HG03039 (cell line): ENCODE results near the gene CD74.
A peak's percentile ranks its signal among the peaks of the same experiment; 100 is the strongest.

ENCODE experiments used
- ATAC-seq: cut with Tn5 transposase; IDR thresholded peaks from one replicate; pipeline ENCODE4 v1.9.1; 2021; ENCODE audit warnings: mild to moderate bottlenecking, moderate library complexity; ENCODE audit not compliant: unreplicated experiment

Gene CD74

DNA sequence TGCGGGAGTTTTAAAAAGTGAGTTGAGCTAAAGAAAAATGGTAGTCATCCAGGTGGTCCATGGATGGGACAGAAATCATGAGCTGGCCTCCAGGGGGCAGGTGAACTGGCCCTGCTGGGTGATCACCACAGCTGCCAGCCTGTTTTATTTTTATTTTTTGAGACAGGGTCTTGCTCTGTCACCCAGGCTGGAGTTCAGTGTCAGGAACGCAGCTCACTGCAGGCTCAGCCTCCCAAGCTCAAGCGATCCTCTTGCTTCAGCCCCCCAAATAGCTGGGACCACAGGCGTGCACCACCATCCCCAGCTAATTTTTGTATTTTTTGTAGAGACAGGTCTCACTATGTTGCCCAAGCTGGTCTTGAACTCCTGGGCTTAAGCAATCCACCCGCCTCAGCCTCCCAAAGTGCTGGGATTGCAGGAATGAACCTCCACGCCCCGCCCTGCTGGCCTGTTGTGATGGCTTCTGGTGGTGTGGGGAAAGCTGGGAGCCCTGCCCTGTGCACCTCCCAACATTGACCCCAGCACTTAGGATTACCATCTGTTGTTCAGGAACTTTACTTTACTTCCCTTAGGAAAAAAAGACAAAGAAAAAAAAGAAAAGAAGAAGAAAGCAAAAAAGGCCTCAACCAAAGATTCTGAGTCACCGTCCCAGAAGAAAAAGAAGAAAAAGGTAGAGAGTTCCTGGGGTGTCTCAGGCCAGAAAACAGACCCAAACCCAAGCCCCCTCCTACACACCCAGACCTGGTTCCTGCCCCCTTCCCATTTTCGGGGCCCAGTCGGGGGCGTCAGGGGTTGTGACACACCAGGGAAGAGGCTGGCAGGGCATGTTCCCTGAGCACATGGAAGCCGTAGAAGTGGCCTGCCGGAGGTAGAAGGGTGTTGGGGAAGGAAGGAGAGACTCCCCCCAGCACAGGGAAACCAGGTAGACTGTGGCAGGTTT lies 14.7 kb downstream of the CD74 start:
- no peak for ATAC-seq

DNA sequence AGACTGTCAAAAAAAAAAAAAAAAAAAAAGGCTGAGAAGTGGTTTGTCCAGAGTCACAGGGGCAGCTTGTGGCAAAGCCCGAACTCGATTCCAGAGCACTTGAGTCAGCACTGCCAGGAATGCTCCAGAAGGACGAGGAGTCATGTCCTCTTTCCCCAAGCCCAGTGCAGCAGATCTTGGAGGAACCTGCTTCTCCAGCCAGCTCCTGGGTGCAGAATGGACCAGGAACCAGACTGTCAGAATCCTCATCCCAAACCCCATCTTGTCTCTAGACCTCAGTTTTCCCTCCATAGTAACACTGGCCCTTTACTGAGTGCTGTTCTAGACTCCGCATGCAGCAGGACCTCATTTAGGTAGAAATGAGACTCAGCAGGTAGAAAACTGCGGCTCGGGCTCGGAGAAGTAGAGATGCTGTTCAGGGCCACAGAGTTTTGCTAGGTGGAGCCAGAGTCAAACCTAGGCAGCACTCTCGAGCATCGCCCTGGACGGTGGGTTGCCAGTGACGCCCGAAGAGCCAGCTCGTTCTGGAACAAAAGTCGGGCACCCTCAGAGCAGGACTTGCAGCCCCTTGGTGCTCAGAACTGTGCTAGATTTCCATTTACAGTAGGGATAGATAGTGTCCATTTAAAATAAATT lies 15.4 kb downstream of the CD74 start:
- no peak for ATAC-seq

DNA sequence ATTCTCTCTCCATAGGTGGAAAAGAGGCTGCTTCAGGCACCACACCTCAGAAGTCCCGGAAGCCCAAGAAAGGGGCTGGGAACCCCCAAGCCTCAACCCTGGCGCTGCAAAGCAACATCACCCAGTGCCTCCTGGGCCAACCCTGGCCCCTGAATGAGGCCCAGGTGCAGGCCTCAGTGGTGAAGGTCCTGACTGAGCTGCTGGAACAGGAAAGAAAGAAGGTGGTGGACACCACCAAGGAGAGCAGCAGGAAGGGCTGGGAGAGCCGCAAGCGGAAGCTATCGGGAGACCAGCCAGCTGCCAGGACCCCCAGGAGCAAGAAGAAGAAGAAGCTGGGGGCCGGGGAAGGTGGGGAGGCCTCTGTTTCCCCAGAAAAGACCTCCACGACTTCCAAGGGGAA lies 16.4 kb downstream of the CD74 start:
- ATAC-seq: no peak

DNA sequence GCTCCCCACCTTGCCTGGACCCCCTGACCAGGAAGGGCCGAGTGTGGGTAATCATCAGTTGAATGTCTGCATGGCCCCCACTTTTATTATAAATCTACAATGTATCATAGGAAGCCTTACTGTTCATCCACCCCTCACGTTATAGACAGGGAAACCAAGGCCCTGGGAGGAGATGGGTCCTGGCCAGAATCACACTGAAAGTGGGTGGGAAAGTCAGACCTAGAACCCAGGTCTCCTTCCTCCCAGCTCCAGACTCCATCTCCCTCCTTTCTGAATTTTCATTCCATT lies 17.1 kb downstream of the CD74 start:
- no peak for ATAC-seq

DNA sequence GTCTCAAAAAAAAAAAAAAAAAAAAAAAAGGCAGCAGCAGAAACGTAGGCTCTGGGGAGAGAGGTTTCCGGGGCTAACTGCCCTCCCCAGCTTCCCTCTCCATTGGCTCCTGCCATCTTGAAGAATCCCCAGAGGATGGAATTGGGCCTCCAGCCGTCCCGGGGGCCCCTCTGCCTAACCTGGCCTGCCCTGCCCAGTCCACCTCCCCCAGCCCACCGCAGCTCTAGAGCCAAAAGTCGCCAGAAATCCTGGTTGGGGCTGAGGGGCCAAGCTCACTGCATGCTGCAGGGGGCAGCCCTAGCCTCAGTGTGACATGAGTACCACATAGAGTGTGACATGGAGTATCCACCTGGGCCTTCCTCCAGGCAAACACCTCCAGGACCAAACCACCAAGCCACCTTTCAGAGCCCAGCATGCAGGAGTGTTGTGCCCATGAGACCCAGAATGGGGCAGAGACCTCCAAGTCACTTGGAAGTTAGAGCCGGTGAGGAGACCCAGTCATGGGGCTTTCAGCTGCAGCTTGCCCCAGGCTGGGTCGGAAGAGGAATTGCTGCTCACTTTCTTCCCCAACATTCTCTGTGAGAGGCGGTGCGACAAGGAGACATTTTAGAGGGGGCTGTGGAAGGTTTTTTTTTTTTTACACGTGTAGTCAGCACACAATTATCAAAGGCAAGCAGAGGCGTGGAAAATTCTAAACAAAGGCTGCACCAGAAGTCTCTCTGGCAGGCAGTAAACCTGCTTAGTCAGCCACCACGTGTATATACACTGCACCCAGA lies 17.6 kb downstream of the CD74 start:
- ATAC-seq: no peak

DNA sequence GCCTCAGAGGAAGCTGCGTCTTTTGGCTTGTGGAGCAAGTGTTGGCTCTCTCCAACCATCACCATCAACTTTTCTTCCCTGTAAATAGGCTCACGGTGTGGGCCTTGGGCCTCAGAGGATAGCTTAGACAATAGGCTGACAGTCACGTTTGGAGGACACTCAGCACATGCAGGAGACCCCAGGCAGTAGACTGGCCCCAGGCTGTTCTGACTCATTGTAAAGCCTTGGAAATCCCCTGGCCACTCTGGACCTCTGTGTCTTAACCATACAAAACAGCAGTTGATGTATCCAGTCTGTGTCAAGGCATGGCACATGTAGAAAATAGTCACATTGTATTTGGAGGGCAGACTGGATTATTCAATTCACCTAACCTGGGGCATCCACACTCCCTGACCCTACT lies 18.6 kb downstream of the CD74 start:
- ATAC-seq: peak; percentile 44

DNA sequence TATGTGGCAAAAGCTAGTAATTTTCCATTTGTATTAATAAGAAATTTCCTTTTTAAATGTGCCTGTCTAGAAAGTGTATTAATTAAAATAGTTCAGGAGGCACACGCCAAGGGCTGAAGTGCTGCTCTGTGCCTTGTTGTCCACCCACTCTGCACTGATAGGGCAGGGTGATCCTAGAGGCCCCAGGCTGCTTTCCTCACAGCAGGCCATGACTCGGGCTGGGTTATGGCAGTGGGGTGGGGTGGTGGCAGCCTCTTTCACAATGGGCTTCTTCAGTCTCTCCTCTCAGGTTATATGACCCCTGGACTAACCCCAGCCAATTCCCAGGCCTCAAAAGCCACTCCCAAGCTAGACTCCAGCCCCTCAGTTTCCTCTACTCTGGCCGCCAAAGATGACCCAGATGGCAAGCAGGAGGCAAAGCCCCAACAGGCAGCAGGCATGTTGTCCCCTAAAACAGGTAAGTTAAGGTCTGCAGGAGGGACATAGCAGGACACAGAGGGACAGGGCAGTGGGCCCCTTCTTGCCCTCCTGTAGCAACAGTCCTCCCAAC lies 19.5 kb downstream of the CD74 start:
- ATAC-seq: no peak

DNA sequence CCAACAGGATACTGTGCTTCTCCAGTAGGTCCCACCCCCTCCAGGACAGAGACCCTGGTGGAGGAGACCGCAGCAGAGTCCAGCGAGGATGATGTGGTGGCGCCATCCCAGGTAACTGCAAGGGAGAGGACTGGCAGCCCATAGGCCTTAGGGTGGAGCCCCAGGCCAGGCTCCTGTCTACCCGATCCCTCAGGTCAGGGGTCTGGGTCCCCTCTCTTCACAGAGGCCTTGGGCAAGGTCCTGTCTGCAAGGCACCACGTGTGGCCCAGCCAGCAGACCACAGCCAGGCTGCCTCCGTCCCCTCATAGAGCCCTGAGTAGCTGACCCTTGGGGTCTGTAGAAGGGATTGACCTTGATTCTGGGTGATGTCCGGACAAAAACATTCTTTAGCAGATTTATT lies 20.0 kb downstream of the CD74 start:
- no peak for ATAC-seq

DNA sequence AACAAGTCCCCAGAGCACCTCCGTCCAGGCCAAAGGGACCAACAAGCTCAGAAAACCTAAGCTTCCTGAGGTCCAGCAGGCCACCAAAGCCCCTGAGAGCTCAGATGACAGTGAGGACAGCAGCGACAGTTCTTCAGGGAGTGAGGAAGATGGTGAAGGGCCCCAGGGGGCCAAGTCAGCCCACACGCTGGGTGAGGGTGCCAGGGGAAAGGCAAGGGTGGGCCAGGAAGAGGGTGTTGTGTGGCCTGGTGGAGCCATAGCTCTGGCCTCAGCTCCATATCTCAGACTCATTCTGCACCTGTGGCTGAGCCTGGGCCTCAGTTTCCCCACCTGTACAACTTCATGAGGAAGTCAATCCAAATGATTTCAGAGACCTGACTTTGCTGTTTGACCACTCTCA lies 20.7 kb downstream of the CD74 start:
- no peak for ATAC-seq

DNA sequence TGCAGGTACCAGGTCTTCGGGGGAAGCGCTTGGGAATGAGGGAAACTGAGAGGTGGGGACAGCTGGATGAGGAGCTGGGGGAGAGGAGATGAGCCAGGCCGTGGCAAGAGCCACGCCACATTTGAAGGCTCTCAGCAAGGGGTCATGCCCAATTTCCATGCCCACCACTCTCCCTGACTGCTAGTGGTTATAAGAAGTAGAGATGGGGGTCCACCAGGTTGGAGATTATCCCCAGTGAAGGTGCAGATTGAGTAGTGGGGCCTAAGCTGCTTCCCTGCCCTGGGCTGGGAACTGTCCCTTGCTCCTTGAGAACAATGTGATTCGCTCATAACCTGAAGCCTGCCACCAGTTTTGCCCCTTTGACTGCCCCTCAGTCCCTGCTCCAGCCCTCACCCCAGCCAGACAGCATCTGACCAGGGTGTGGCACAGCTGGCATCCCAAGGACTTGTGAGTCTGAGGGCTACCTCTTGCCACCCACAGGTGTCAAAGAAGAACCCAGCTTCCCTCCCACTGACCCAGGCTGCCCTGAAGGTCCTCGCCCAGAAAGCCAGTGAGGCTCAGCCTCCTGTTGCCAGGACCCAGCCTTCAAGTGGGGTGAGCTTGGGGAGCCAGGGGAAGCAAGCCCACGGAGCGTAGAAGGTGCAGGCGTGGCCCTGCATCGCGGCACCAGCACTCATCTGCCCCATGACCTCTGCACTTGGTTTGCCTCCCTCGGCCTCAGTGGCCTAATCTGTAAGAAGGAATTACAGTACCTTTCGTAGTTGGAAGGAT lies 21.5 kb downstream of the CD74 start:
- no peak for ATAC-seq

DNA sequence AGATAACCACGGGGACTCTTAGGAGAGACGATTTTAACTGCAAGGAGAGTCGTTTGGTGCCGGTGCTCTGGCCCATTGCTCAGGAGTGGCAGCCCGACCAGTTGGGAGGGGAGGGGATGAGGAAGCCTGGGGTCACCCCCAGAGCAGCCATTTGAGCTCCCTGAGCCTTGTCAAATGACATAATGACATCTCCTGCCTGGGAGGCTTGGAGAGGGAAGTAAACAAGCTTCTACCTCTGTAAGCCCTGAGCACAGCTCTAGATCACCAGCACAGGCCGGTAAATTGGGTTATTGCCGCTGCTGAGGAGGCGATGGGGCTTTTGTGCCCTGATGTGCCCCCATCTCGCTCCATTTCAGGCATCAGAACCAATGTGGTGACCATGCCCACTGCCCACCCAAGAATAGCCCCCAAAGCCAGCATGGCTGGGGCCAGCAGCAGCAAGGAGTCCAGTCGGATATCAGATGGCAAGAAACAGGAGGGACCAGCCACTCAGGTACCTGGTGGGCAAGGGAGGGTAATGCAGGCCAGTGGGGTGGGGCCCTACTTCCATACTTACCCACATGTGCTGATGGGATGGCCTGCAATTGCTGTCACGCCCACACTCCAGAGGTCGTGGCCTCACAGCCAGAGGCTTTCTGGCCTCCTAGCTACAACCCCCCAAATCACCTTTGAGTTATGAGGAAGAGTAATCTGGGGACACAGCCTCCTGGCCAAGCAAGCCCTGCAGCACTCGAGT lies 23.0 kb downstream of the CD74 start:
- no peak for ATAC-seq

DNA sequence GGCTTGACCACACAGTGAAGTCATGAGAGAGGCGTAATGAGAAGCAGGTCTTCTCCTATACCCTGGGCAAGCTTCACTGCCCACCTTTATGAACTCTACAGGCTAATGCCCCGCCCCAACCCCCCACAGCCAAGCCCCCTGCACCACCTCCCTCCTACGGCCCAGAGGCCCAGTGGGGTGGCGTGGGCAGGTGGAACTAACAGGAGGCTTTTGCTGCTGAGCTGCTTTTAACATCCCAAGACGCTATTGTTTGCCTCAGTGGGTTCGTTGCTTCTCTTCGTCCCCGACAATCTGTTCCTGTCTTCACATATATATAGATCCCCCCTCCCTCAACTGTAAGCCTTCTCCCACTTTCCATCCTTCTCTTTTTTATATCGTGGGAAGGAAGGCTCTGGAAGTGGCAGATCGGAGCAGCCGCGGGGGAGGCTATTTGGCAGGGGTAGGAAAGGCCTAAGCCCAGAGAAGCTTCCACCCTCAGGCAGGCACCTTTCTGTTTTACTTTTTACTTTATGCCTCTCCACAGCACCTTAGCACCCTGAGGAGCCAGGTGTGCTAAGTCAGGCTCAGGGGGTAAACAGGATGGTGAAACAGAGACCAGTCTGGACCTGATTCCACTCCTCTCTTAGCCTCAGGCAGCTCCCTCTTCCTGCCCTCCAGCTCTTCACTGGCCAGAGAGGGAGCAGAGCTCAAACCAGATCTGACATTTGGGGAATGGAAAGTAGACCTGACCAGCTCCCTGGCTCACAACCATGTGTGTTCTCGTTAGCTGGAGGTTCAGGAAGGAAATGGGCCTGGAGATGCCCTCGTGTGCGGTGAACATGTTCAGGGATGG lies 26.5 kb downstream of the CD74 start:
- ATAC-seq: no peak

DNA sequence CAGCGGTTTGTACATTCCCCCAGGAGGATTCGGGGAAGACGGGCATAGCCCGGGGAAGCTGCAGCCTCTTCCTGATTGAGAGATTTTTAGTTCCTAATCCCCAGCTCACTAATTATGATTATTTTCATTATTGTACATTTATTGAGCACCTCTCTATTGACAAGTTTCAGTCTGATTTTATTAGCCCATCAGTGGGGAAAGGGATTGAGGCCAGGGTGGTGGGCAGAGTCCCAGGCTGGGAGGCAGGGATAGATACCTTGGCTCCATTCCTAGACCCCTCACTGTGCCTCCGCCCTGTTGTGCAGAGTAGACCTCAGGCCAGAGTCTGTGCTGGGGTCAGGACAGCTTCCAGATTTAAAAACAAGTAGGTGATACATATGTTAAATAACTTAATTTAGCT lies 28.0 kb downstream of the CD74 start:
- ATAC-seq: no peak

DNA sequence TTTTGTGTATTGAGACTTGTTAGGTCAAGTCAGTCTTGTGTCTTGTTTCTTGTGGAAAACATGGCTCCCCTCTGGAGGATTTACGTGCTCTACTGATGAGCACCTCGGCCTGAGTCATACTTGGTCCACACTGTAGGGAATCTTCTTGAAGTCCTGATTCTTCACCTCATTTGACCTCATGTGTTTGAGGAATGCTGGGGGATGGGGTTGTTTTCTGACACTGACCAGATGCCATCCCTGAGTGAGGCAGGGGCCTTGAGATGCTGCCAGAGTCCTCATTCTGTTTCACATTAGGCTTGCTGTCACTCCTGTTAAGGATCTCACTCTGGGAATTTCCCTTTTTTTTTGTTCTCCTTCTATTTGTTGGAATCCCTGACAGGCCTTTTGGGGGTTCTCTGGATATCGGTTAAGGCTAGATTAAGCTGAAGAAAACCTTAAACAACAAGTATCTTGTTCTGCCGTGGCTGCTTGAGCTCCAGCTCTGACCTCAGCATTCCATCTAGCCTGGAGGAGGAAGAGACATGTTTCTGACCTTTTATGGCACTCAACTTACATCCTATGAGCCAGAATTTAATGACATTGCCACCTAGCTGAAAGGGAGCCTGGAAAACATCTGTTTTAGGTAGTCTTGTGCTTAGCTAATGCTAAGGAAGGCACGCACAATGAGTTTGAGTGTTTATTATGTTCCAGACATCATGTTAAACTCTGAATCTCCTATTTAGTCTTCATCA lies 34.6 kb downstream of the CD74 start:
- ATAC-seq: no peak

DNA sequence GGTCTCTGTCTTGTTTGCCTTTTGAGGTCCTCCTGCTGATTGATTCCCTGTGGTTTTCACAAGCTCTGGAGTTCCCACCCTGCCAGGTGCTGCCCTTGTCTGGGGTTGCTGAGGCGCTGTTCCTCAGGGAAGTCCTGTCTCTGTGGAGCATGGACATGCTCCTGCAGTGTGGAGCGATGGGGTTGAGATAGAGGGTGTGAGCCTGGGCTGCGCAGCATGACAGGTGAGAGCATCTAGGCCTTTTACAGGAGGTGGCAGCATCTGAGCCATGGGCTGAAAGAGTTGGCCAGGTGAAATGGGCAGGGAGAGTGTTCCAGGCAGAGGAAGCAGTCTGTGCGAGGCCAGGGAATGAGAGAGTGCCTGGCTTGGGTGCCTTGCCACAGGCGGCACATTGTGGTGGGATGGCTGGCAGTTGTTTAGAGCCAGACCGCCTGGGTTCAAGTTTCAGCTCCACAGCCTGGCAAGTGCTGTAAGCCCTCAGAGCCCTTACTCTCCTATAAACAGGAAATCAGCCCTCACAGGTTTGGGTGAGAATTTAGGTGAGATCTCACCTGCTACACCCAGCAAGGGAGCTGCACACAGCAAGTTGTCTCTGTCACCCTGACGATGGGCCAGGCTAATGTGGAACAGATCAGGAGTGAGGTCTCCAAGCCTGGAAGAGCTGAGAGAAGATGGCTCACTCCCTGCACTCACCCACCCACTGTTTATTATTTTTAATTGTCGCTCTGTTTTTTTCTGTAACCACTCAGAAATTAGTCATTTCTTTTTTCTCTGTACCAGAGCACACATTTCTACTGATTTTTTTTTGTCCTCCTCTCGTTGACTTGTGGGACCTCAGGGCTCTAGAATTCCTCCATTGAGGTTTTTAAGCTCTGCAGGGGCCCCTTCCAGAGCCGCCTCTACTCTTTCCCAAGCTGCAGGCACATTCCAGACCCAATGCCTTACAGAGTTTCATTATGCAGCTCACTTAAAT lies 35.6 kb downstream of the CD74 start:
- no peak for ATAC-seq

DNA sequence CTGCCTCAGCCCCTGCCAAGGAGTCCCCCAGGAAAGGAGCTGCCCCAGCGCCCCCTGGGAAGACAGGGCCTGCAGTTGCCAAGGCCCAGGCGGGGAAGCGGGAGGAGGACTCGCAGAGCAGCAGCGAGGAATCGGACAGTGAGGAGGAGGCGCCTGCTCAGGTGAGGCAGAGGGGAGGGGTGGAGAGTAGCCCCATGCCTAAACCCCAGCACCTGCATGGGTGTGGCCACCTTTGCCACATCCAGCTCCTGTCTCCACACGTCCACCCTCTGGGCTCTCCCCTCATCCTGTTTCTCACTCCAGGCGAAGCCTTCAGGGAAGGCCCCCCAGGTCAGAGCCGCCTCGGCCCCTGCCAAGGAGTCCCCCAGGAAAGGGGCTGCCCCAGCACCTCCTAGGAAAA lies 38.1 kb downstream of the CD74 start:
- ATAC-seq: no peak

DNA sequence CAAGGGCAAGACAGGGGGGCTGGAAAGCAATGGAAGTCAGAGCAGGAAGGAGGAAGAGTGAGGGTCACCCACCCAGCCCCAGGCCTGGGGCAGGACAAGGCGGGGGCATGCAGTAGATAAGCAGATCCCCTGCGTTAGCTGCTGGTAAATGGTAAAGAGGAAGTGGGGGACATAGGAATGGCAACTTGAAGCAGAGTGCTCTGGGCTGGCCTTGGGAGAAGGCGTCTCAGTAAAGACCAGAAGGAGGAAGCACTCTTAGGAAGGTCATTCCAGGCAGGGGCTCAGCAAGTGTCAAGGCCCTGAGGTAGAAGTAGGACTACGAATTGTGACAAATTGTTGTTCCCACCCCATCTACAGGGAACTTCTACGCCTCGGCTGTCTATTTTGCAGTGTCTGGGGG lies 40.1 kb downstream of the CD74 start:
- ATAC-seq: no peak
